SK-N-SH treated with all-trans-retinoic acid at 6 μM for 48 hours (cell line): ENCODE results near the gene USP12.

Source experiments
- CSDC2 ChIP-seq: fragments of 250-450 bp; sonication (Bioruptor Pico); IDR thresholded peaks from 2 replicates; pipeline ENCODE4 v1.5.0; 2020; ENCODE audit warnings: mild to moderate bottlenecking, moderate library complexity
- GLIS3 ChIP-seq: fragments of 250-450 bp; sonication (Bioruptor Pico); IDR thresholded peaks from 2 replicates; pipeline ENCODE4 v1.5.0; 2020; ENCODE audit warnings: mild to moderate bottlenecking, moderate library complexity
- TOX ChIP-seq: fragments of 250-450 bp; sonication (Bioruptor Pico); IDR thresholded peaks from 2 replicates; pipeline ENCODE4 v1.8.0; 2021; ENCODE audit warnings: mild to moderate bottlenecking, moderate library complexity, borderline replicate concordance
- ZC3H10 ChIP-seq: fragments of 250-450 bp; sonication (Bioruptor Pico); IDR thresholded peaks from 2 replicates; pipeline ENCODE4 v1.5.1; 2021; ENCODE audit warnings: mild to moderate bottlenecking, moderate library complexity
- ZFP3 ChIP-seq: fragments of 250-450 bp; sonication (Bioruptor Pico); IDR thresholded peaks from 2 replicates; pipeline ENCODE4 v1.5.0; 2020; ENCODE audit warnings: mild to moderate bottlenecking, moderate library complexity
- ZFP30 ChIP-seq: fragments of 450-650 bp; formaldehyde crosslinking; IDR thresholded peaks from 2 replicates; pipeline ENCODE4 v1.5.0; 2022; ENCODE audit warnings: mild to moderate bottlenecking, moderate library complexity
- ZNF70 ChIP-seq: fragments of 450-650 bp; formaldehyde crosslinking; IDR thresholded peaks from 2 replicates; pipeline ENCODE4 v1.5.0; 2020; ENCODE audit warnings: mild to moderate bottlenecking, moderate library complexity
- TF ChIP-seq, protein P1 (sequence below): fragments of 250-450 bp; sonication (Bioruptor Pico); IDR thresholded peaks from 2 replicates; pipeline ENCODE4 v1.8.0; 2021; ENCODE audit warnings: low read depth, mild to moderate bottlenecking, moderate library complexity, borderline replicate concordance
- TF ChIP-seq, protein P2 (sequence below): fragments of 250-450 bp; sonication (Bioruptor Pico); IDR thresholded peaks from 2 replicates; pipeline ENCODE4 v1.8.0; 2020; ENCODE audit warnings: mild to moderate bottlenecking, moderate library complexity, borderline replicate concordance
- TF ChIP-seq, protein P3 (sequence below): fragments of 250-450 bp; sonication (Bioruptor Pico); IDR thresholded peaks from 2 replicates; pipeline ENCODE4 v1.5.1; 2020; ENCODE audit warnings: low read depth, mild to moderate bottlenecking, moderate library complexity
- TF ChIP-seq, protein P4 (sequence below): fragments of 250-450 bp; sonication (Bioruptor Pico); IDR thresholded peaks from 2 replicates; pipeline ENCODE4 v1.5.1; 2021; ENCODE audit warnings: mild to moderate bottlenecking, moderate library complexity

DNA sequence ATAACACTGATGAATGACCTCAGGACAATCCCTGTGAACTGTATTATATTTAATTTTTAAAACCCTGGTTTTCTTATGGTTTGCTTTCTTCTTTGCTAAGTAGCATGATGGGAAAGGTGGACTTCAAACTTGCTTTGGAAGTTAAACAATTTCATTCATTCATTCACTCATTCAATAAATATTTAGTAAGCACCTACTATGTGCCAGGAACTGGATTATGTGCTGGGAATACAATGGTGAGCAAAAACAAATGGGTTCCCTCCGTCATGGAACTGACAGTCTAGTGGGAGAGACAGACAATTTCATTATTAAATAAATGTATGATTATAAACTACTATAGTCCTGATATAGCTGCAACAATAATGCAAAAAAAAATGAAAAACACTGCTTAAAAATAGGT, 70.3 kb downstream of the USP12 start:
- TF ChIP-seq ZC3H10, result no peak
- no peak for TF ChIP-seq TOX (CRISPR knock-in tag)
- no peak for TF ChIP-seq GLIS3 (CRISPR knock-in tag)
- TF ChIP-seq, protein P1, sequence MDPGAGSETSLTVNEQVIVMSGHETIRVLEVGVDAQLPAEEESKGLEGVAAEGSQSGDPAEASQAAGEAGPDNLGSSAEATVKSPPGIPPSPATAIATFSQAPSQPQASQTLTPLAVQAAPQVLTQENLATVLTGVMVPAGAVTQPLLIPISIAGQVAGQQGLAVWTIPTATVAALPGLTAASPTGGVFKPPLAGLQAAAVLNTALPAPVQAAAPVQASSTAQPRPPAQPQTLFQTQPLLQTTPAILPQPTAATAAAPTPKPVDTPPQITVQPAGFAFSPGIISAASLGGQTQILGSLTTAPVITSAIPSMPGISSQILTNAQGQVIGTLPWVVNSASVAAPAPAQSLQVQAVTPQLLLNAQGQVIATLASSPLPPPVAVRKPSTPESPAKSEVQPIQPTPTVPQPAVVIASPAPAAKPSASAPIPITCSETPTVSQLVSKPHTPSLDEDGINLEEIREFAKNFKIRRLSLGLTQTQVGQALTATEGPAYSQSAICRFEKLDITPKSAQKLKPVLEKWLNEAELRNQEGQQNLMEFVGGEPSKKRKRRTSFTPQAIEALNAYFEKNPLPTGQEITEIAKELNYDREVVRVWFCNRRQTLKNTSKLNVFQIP (CRISPR knock-in tag), result no peak
- no peak for TF ChIP-seq ZFP3
- TF ChIP-seq, protein P2, sequence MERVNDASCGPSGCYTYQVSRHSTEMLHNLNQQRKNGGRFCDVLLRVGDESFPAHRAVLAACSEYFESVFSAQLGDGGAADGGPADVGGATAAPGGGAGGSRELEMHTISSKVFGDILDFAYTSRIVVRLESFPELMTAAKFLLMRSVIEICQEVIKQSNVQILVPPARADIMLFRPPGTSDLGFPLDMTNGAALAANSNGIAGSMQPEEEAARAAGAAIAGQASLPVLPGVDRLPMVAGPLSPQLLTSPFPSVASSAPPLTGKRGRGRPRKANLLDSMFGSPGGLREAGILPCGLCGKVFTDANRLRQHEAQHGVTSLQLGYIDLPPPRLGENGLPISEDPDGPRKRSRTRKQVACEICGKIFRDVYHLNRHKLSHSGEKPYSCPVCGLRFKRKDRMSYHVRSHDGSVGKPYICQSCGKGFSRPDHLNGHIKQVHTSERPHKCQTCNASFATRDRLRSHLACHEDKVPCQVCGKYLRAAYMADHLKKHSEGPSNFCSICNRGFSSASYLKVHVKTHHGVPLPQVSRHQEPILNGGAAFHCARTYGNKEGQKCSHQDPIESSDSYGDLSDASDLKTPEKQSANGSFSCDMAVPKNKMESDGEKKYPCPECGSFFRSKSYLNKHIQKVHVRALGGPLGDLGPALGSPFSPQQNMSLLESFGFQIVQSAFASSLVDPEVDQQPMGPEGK (CRISPR knock-in tag), result no peak
- no peak for TF ChIP-seq ZFP30
- no peak for TF ChIP-seq CSDC2
- TF ChIP-seq, protein P3, sequence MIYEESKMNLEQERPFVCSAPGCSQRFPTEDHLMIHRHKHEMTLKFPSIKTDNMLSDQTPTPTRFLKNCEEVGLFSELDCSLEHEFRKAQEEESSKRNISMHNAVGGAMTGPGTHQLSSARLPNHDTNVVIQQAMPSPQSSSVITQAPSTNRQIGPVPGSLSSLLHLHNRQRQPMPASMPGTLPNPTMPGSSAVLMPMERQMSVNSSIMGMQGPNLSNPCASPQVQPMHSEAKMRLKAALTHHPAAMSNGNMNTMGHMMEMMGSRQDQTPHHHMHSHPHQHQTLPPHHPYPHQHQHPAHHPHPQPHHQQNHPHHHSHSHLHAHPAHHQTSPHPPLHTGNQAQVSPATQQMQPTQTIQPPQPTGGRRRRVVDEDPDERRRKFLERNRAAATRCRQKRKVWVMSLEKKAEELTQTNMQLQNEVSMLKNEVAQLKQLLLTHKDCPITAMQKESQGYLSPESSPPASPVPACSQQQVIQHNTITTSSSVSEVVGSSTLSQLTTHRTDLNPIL (CRISPR knock-in tag), result no peak
- no peak for TF ChIP-seq ZNF70 (CRISPR knock-in tag)
- TF ChIP-seq, protein P4, sequence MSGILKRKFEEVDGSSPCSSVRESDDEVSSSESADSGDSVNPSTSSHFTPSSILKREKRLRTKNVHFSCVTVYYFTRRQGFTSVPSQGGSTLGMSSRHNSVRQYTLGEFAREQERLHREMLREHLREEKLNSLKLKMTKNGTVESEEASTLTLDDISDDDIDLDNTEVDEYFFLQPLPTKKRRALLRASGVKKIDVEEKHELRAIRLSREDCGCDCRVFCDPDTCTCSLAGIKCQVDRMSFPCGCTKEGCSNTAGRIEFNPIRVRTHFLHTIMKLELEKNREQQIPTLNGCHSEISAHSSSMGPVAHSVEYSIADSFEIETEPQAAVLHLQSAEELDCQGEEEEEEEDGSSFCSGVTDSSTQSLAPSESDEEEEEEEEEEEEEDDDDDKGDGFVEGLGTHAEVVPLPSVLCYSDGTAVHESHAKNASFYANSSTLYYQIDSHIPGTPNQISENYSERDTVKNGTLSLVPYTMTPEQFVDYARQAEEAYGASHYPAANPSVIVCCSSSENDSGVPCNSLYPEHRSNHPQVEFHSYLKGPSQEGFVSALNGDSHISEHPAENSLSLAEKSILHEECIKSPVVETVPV (CRISPR knock-in tag), result no peak
